HEK293 (cell line): Measurements from ENCODE around the gene EFCAB10.
A peak's percentile ranks its signal among the peaks of the same experiment; 100 is the strongest.

Experiments used
- CTCF ChIA-PET: fragments of 350-600 bp; formaldehyde crosslinking; extraction: SDS; loops from one replicate; lab custom pipeline; 2021; ENCODE audit warnings: antibody characterized with exemption; lab: Yijun Ruan, JAX
- POLR2A ChIA-PET: fragments of 300-600 bp; formaldehyde crosslinking; extraction: SDS; loops from one replicate; lab custom pipeline; 2020; ENCODE audit warnings: antibody characterized with exemption, inconsistent platforms; lab: Yijun Ruan, JAX
- H3K27ac ChIP-seq: fragments of 200-500 bp; sonication (Bioruptor generic); 2 replicates; pipeline ENCODE4 v1.5.1; 2014; ENCODE audit warnings: low read depth, low read length, control low read depth, inconsistent platforms; ENCODE audit errors: extremely low read depth
- H3K36me3 ChIP-seq, 2 experiments: fragments of 200-500 bp in 1 of 2; sonication (Bioruptor generic) in 1 of 2; 1 replicate in 1 of 2; 2 replicates in 1 of 2; pipeline ENCODE4 v1.5.1; 2014 to 2017; ENCODE audit warnings: inconsistent platforms in 2 of 2, low read length in 2 of 2; ENCODE audit not compliant: control insufficient read depth in 2 of 2, insufficient read depth in 1 of 2
- H3K4me1 ChIP-seq: fragments of 200-500 bp; sonication (Bioruptor generic); 2 replicates; pipeline ENCODE4 v1.5.1; 2014; ENCODE audit warnings: mild to moderate bottlenecking, low read length, inconsistent platforms; ENCODE audit not compliant: control insufficient read depth, insufficient read depth
- H3K4me3 ChIP-seq: 2 replicates; pipeline ENCODE4 v1.5.1; 2011; ENCODE audit warnings: low read depth, mild to moderate bottlenecking, control low read depth, low read length, moderate library complexity
- H3K9me3 ChIP-seq: fragments of 200-500 bp; sonication (Bioruptor generic); 2 replicates; pipeline ENCODE4 v1.5.1; 2014; ENCODE audit warnings: low read depth, low read length, inconsistent platforms; ENCODE audit not compliant: control insufficient read depth, insufficient read depth
- ATF2 ChIP-seq: fragments of 450-650 bp; formaldehyde crosslinking; IDR thresholded peaks from 2 replicates; pipeline ENCODE4 v1.5.1; 2016; ENCODE audit warnings: missing biosample characterization, missing genetic modification characterization, low read depth
- KLF9 ChIP-seq: fragments of 450-650 bp; formaldehyde crosslinking; IDR thresholded peaks from 2 replicates; pipeline ENCODE4 v1.5.1; 2016; ENCODE audit warnings: missing biosample characterization, missing genetic modification characterization, low read depth
- SCRT2 ChIP-seq: fragments of 450-650 bp; formaldehyde crosslinking; IDR thresholded peaks from 2 replicates; pipeline ENCODE4 v1.5.1; 2016; ENCODE audit warnings: missing biosample characterization, missing genetic modification characterization
- SETDB1 ChIP-seq: IDR thresholded peaks from one replicate; pipeline ENCODE4 v1.6.1; 2017; ENCODE audit warnings: mild to moderate bottlenecking, low read length, moderate library complexity, mixed read lengths; ENCODE audit not compliant: insufficient read length
- ZFP3 ChIP-seq: fragments of 450-650 bp; formaldehyde crosslinking; IDR thresholded peaks from 2 replicates; pipeline ENCODE4 v1.5.1; 2016; ENCODE audit warnings: low read depth, missing biosample characterization, missing genetic modification characterization
- ZFP69B ChIP-seq: fragments of 450-650 bp; formaldehyde crosslinking; IDR thresholded peaks from 2 replicates; pipeline ENCODE4 v1.5.1; 2016; ENCODE audit warnings: missing biosample characterization, missing genetic modification characterization
- ZNF10 ChIP-seq: fragments of 450-650 bp; formaldehyde crosslinking; IDR thresholded peaks from 2 replicates; pipeline ENCODE4 v1.5.1; 2017; ENCODE audit warnings: missing biosample characterization, missing genetic modification characterization
- ZNF155 ChIP-seq: fragments of 450-650 bp; formaldehyde crosslinking; IDR thresholded peaks from 2 replicates; pipeline ENCODE4 v1.5.1; 2016; ENCODE audit warnings: missing biosample characterization, missing genetic modification characterization
- ZNF202 ChIP-seq: fragments of 450-650 bp; formaldehyde crosslinking; IDR thresholded peaks from 2 replicates; pipeline ENCODE4 v1.5.1; 2016; ENCODE audit warnings: missing biosample characterization, missing genetic modification characterization, borderline replicate concordance
- ZNF211 ChIP-seq: fragments of 450-650 bp; formaldehyde crosslinking; IDR thresholded peaks from 2 replicates; pipeline ENCODE4 v1.5.1; 2016; ENCODE audit warnings: low read depth, missing biosample characterization, missing genetic modification characterization
- ZNF280C ChIP-seq: fragments of 450-650 bp; formaldehyde crosslinking; IDR thresholded peaks from 2 replicates; pipeline ENCODE4 v1.5.1; 2016; ENCODE audit warnings: missing biosample characterization, missing genetic modification characterization
- ZNF600 ChIP-seq: fragments of 450-650 bp; formaldehyde crosslinking; IDR thresholded peaks from 2 replicates; pipeline ENCODE4 v1.5.1; 2016; ENCODE audit warnings: missing biosample characterization, missing genetic modification characterization
- TF ChIP-seq, protein P1 (sequence below): fragments of 450-650 bp; formaldehyde crosslinking; IDR thresholded peaks from 2 replicates; pipeline ENCODE4 v1.5.1; 2017; ENCODE audit warnings: missing biosample characterization, missing genetic modification characterization
- TF ChIP-seq, protein P2 (sequence below): fragments of 450-650 bp; formaldehyde crosslinking; IDR thresholded peaks from 2 replicates; pipeline ENCODE4 v1.5.1; 2016; ENCODE audit warnings: missing biosample characterization, missing genetic modification characterization

Gene EFCAB10

GRCh38 chr7:105587909-105588635, 6.8 kb upstream of the EFCAB10 start:
- H3K4me1 ChIP-seq: no peaks in the 10 kb centered on the region
- H3K27ac ChIP-seq: no peak overlapping the region
- no peak overlapping the region for H3K4me3 ChIP-seq
- H3K9me3 ChIP-seq: no peaks in the 10 kb centered on the region
- H3K36me3 ChIP-seq: no peaks in the 10 kb centered on the region
- POLR2A ChIA-PET: no interaction called here
- CTCF ChIA-PET: interaction anchor here (0.6 to 1.1 kb wide), 2 partner anchors 133 to 705 kb away, joined by 3 read pairs; no protein-coding TSS in a partner anchor
- TF ChIP-seq ATF2 (tag by site-specific recombination): no peak
- TF ChIP-seq ZNF155 (tag by site-specific recombination): no peak
- no peak for TF ChIP-seq KLF9
- TF ChIP-seq SCRT2 (tag by site-specific recombination): no peak
- TF ChIP-seq, protein P1, sequence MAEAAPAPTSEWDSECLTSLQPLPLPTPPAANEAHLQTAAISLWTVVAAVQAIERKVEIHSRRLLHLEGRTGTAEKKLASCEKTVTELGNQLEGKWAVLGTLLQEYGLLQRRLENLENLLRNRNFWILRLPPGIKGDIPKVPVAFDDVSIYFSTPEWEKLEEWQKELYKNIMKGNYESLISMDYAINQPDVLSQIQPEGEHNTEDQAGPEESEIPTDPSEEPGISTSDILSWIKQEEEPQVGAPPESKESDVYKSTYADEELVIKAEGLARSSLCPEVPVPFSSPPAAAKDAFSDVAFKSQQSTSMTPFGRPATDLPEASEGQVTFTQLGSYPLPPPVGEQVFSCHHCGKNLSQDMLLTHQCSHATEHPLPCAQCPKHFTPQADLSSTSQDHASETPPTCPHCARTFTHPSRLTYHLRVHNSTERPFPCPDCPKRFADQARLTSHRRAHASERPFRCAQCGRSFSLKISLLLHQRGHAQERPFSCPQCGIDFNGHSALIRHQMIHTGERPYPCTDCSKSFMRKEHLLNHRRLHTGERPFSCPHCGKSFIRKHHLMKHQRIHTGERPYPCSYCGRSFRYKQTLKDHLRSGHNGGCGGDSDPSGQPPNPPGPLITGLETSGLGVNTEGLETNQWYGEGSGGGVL (tag by site-specific recombination): no peak
- TF ChIP-seq ZNF600 (tag by site-specific recombination): no peak
- no peak for TF ChIP-seq ZFP3 (tag by site-specific recombination)
- TF ChIP-seq, all 188 proteins: peak for 0

- H3K9me3 ChIP-seq: no peaks in the 10 kb centered on the region
- H3K36me3 ChIP-seq: no peaks in the 10 kb centered on the region
- CTCF ChIA-PET: interaction anchor here (1.2 kb wide), 1 partner anchor 604 kb away, joined by 3 read pairs; no protein-coding TSS in a partner anchor
- no peak for TF ChIP-seq ZNF280C (tag by site-specific recombination)
- no peak for TF ChIP-seq ZNF10 (tag by site-specific recombination)
- TF ChIP-seq, protein P2, sequence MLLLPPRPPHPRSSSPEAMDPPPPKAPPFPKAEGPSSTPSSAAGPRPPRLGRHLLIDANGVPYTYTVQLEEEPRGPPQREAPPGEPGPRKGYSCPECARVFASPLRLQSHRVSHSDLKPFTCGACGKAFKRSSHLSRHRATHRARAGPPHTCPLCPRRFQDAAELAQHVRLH: no peak
- TF ChIP-seq ZNF211 (tag by site-specific recombination): no peak
- no peak for TF ChIP-seq ZNF202 (tag by site-specific recombination)
- TF ChIP-seq, all 188 proteins: peak for 0
- POLR2A ChIA-PET: no interaction called here
- H3K27ac ChIP-seq: no peak overlapping the region
- no peaks in the 10 kb centered on the region for H3K4me1 ChIP-seq
- no peak overlapping the region for H3K4me3 ChIP-seq
Observed at GRCh38 chr7:105585850-105586500, 4.7 kb upstream of the EFCAB10 start.

DNA sequence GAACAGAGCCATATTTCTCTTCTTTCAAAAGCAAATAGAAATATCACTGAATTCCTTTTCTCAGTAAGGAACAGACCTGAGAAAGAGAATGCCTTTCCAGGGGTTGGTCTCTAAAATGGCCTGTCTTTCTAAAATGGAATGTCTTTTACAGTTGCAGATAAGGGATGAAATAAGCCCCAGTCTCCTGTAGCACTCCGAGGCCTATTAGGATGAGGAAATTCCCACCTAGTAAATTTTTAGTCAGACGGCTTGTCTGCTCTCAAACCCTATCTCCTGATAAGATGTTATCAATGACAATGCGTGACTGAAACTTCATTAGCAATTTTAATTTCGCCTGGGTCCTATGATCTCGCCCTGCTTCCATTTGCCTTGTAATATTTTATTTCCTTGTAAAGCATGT, 2.9 kb upstream of the EFCAB10 start:
- TF ChIP-seq SETDB1 (peak; percentile 60), ZFP69B (tag by site-specific recombination) (no peak)
- Histone ChIP-seq H3K36me3 (no peaks in the 10 kb centered on the region), H3K4me1 (no peaks in the 10 kb centered on the region), H3K4me3 (no peak overlapping the region), H3K27ac (no peak overlapping the region), H3K9me3 (no peaks in the 10 kb centered on the region)
- CTCF ChIA-PET: no interaction called here
- POLR2A ChIA-PET: no interaction called here
